Mesendoderm (in vitro differentiated cells): ENCODE data around the gene ZSCAN10. TPM values are rescaled to one million over a fixed set of nuclear protein-coding genes. Genes with fewer than 3 reads are reported as not detected.

Source experiments
- DNase-seq: peaks from one replicate; pipeline ENCODE4 v3.0.0; 2013
- H2AK5ac ChIP-seq: 2 replicates; pipeline ENCODE4 v1.6.1; 2013; ENCODE audit warnings: low read length, inconsistent platforms
- H2BK120ac ChIP-seq: 2 replicates; pipeline ENCODE4 v1.6.1; 2013; ENCODE audit warnings: low read depth, mild to moderate bottlenecking, low read length, moderate library complexity, mixed read lengths
- H2BK15ac ChIP-seq: replicated peaks from 2 replicates; pipeline ENCODE4 v1.6.1; 2013; ENCODE audit warnings: low read depth, mild to moderate bottlenecking, moderate library complexity
- H2BK5ac ChIP-seq: 2 replicates; pipeline ENCODE4 v1.6.1; 2013; ENCODE audit warnings: low read length, inconsistent platforms
- H3K18ac ChIP-seq: 2 replicates; pipeline ENCODE4 v1.6.1; 2013; ENCODE audit warnings: mild to moderate bottlenecking, low read length, mixed read lengths
- H3K23ac ChIP-seq: one replicate; pipeline ENCODE4 v1.6.1; 2013; ENCODE audit warnings: low read length
- H3K27ac ChIP-seq: 2 replicates; pipeline ENCODE4 v1.5.1; 2013; ENCODE audit warnings: low read depth, mild to moderate bottlenecking, inconsistent platforms, low read length, moderate library complexity
- H3K27me3 ChIP-seq: 2 replicates; pipeline ENCODE4 v1.6.1; 2013; ENCODE audit warnings: low read length, control low read depth, mild to moderate bottlenecking, inconsistent platforms; ENCODE audit not compliant: insufficient read depth, poor library complexity
- H3K36me3 ChIP-seq: 2 replicates; pipeline ENCODE4 v1.6.1; 2013; ENCODE audit warnings: low read length, inconsistent platforms; ENCODE audit not compliant: control insufficient read depth, insufficient read depth
- H3K4ac ChIP-seq: one replicate; pipeline ENCODE4 v1.6.1; 2013; ENCODE audit warnings: low read depth, mild to moderate bottlenecking, low read length, moderate library complexity
- H3K4me1 ChIP-seq: 2 replicates; pipeline ENCODE4 v1.6.1; 2013; ENCODE audit warnings: low read depth, low read length, inconsistent platforms; ENCODE audit not compliant: control insufficient read depth
- H3K4me2 ChIP-seq: 2 replicates; pipeline ENCODE4 v1.6.1; 2013; ENCODE audit warnings: low read length
- H3K4me3 ChIP-seq: 2 replicates; pipeline ENCODE4 v1.5.1; 2013; ENCODE audit warnings: mild to moderate bottlenecking, low read length
- H3K56ac ChIP-seq: one replicate; pipeline ENCODE4 v1.6.1; 2013; ENCODE audit warnings: low read length
- H3K79me1 ChIP-seq: 2 replicates; pipeline ENCODE4 v1.6.1; 2013; ENCODE audit warnings: low read length, inconsistent platforms
- H3K79me2 ChIP-seq: 2 replicates; pipeline ENCODE4 v1.6.1; 2013; ENCODE audit warnings: mild to moderate bottlenecking, low read length; ENCODE audit not compliant: control insufficient read depth, insufficient read depth
- H3K9ac ChIP-seq: 2 replicates; pipeline ENCODE4 v1.6.1; 2013; ENCODE audit warnings: low read length, inconsistent platforms
- H4K5ac ChIP-seq: one replicate; pipeline ENCODE4 v1.6.1; 2013; ENCODE audit warnings: low read length
- H4K8ac ChIP-seq: one replicate; pipeline ENCODE4 v1.6.1; 2013; ENCODE audit warnings: low read depth, mild to moderate bottlenecking, control low read depth, low read length, moderate library complexity
- WGBS: extraction: QIAGEN DNeasy Blood & Tissue Kit; methylation state at CpG from one replicate; pipeline ENCODE4 v1.1.7; 2013; ENCODE audit warnings: low lambda C conversion rate, missing lambda C conversion rate; ENCODE audit not compliant: insufficient coverage; ENCODE audit errors: extremely low coverage; 5-methylcytosine and 5-hydroxymethylcytosine counted together
- small RNA-seq: library from polyadenylated mRNA; stranded (forward); fragments of <200 nt; extraction: miRNeasy Mini kit (QIAGEN cat#:217004); gene quantifications from one replicate; pipeline ENCODE3, GENCODE V24; 2013; ENCODE audit not compliant: insufficient read depth

The ZSCAN10 gene

GRCh38 chr16:3044708-3045107 is 54.4 kb downstream of the ZSCAN10 start:
- WGBS = no CpG with 5 or more reads among the region's 6 CpGs
- Histone ChIP-seq H2AK5ac (no peak overlapping the region), H3K79me2 (no peaks in the 10 kb centered on the region), H3K27me3 (peaks cover 4% of the 10 kb centered on the region), H3K36me3 (no peaks in the 10 kb centered on the region), H3K27ac (no peak overlapping the region), H2BK120ac (no peak overlapping the region), H3K4ac (no peak overlapping the region), H3K18ac (no peak overlapping the region), H3K79me1 (no peaks in the 10 kb centered on the region), H3K23ac (no peak overlapping the region), H4K8ac (no peak overlapping the region), H3K4me2 (no peak overlapping the region), H3K56ac (no peak overlapping the region), H4K5ac (no peak overlapping the region), H3K4me1 (no peaks in the 10 kb centered on the region), H3K9ac (no peak overlapping the region), H2BK5ac (no peak overlapping the region), H3K4me3 (no peak overlapping the region), H2BK15ac (no peak overlapping the region)
- DNase-seq = no peak

GRCh38 chr16:3042376-3042775 is 56.7 kb downstream of the ZSCAN10 start:
- peaks cover 4% of the 10 kb centered on the region for H3K27me3 ChIP-seq
- no peak overlapping the region for H3K4ac ChIP-seq
- H3K27ac ChIP-seq = no peak overlapping the region
- H3K36me3 ChIP-seq = no peaks in the 10 kb centered on the region
- H3K56ac ChIP-seq = no peak overlapping the region
- H3K18ac ChIP-seq = no peak overlapping the region
- no peaks in the 10 kb centered on the region for H3K79me2 ChIP-seq
- H3K9ac ChIP-seq = no peak overlapping the region
- H3K79me1 ChIP-seq = no peaks in the 10 kb centered on the region
- no peak overlapping the region for H4K8ac ChIP-seq
- H3K4me2 ChIP-seq = no peak overlapping the region
- H3K4me1 ChIP-seq = no peaks in the 10 kb centered on the region
- H4K5ac ChIP-seq = no peak overlapping the region
- no peak for DNase-seq
- no peak overlapping the region for H3K4me3 ChIP-seq
- no CpG with 5 or more reads among the region's 3 CpGs for WGBS
- no peak overlapping the region for H2AK5ac ChIP-seq
- H2BK5ac ChIP-seq = no peak overlapping the region
- H2BK120ac ChIP-seq = no peak overlapping the region
- H3K23ac ChIP-seq = no peak overlapping the region
- H2BK15ac ChIP-seq = no peak overlapping the region

GRCh38 chr16:3038896-3039295 is 60.2 kb downstream of the ZSCAN10 start:
- no peak for DNase-seq
- Histone ChIP-seq H3K56ac (no peak overlapping the region), H3K27me3 (no peaks in the 10 kb centered on the region), H2BK120ac (no peak overlapping the region), H3K4ac (no peak overlapping the region), H3K27ac (no peak overlapping the region), H2AK5ac (no peak overlapping the region), H3K4me2 (no peak overlapping the region), H3K79me1 (no peaks in the 10 kb centered on the region), H3K9ac (no peak overlapping the region), H2BK5ac (no peak overlapping the region), H4K8ac (no peak overlapping the region), H4K5ac (no peak overlapping the region), H3K4me1 (no peaks in the 10 kb centered on the region), H3K4me3 (no peak overlapping the region), H3K23ac (no peak overlapping the region), H3K36me3 (no peaks in the 10 kb centered on the region), H2BK15ac (no peak overlapping the region), H3K79me2 (no peaks in the 10 kb centered on the region), H3K18ac (no peak overlapping the region)
- no CpG with 5 or more reads among the region's 5 CpGs for WGBS

Small RNAs within 50 kb of the gene (small RNA-seq; reads per million reads assigned to genes)
- not detected for gene RNU1-22P
